Nephron (organoid): Measurements from ENCODE around the gene BID.

Experiments
- H3K27ac Mint-ChIP-seq, 3 experiments: 2 replicates each; pipeline ENCODE4 v1.8.0; 2020; ENCODE audit warnings: mixed read lengths in 3 of 3, mild to moderate bottlenecking in 2 of 3, moderate library complexity in 1 of 3
- H3K27me3 Mint-ChIP-seq: 2 replicates; pipeline ENCODE4 v1.8.0; 2021; ENCODE audit warnings: low read depth, mild to moderate bottlenecking, moderate library complexity, mixed read lengths
- H3K36me3 Mint-ChIP-seq: 2 replicates; pipeline ENCODE4 v1.8.0; 2020; ENCODE audit warnings: low read depth, mixed read lengths
- H3K4me1 Mint-ChIP-seq: 2 replicates; pipeline ENCODE4 v1.8.0; 2020; ENCODE audit warnings: mixed read lengths
- H3K4me3 Mint-ChIP-seq, 3 experiments: 2 replicates each; pipeline ENCODE4 v1.8.0; 2020; ENCODE audit warnings: mild to moderate bottlenecking in 3 of 3, mixed read lengths in 3 of 3, moderate library complexity in 2 of 3
- H3K9me3 Mint-ChIP-seq: 2 replicates; pipeline ENCODE4 v1.8.0; 2020; ENCODE audit warnings: mixed read lengths
- TF ChIP-seq, protein P1 (sequence below), 3 experiments: fragments of 200-600 bp; sonication (generic); IDR thresholded peaks; one replicate each; pipeline ENCODE4 v1.5.0; 2021; ENCODE audit warnings: antibody characterized with exemption in 3 of 3; ENCODE audit not compliant: unreplicated experiment in 3 of 3

BID gene

DNA sequence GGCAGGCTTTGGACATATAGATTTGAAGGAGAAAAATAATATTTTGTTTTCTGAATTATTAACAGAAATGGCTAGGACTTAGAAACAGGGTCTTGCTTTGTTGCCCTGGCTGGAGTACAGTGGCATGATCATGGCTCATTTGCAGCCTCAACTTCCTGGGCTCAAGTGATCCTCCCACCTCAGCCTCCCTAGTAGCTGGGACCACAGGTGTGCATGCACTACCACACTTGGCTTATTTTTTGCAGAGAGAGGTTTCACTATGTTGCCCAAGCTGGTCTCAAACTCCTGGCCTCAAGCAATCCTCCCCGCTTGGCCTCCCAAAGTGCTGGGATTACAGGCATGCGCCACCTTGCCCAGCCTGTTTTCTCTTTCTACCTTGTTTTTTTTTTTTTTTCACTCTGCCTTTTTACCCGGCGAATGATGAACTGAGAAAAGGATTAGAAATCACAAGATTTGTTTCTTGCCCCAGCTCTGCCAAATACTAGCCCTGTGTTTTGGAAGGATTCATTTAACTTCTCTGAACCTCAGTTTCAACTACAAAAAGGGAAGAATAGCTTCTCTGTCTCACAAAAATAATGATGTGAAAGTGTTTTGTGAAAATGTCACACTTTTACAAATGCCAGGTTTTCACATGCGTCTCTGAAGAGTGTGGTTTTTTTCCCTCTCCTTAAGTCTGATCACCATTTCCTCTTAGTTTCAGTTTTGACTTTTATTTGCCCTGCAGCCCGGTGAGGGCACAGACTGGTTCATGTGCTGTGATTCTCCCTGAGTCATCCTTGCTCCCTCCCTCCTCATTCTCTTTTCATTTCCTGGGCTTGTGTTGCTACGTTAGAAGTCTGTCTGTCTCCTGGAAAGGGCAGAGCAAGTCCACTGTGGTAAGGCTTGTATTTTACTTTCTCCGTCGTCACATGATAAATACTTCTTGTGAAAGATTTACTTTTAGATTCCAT is 68.0 kb downstream of the BID start:
- Mint-ChIP-seq H3K4me3 (peak overlapping the region; percentile 2 to 61 (median 45)), H3K9me3 (no peaks in the 10 kb centered on the region), H3K36me3 (peaks cover 20% of the 10 kb centered on the region), H3K4me1 (peaks cover 21% of the 10 kb centered on the region), H3K27me3 (no peaks in the 10 kb centered on the region), H3K27ac (peak overlapping the region; percentile 82 to 84 (median 84))
- TF ChIP-seq, protein P1, sequence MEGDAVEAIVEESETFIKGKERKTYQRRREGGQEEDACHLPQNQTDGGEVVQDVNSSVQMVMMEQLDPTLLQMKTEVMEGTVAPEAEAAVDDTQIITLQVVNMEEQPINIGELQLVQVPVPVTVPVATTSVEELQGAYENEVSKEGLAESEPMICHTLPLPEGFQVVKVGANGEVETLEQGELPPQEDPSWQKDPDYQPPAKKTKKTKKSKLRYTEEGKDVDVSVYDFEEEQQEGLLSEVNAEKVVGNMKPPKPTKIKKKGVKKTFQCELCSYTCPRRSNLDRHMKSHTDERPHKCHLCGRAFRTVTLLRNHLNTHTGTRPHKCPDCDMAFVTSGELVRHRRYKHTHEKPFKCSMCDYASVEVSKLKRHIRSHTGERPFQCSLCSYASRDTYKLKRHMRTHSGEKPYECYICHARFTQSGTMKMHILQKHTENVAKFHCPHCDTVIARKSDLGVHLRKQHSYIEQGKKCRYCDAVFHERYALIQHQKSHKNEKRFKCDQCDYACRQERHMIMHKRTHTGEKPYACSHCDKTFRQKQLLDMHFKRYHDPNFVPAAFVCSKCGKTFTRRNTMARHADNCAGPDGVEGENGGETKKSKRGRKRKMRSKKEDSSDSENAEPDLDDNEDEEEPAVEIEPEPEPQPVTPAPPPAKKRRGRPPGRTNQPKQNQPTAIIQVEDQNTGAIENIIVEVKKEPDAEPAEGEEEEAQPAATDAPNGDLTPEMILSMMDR (IDR thresholded peaks at IDR 0.05; ENCODE audit: unreplicated experiment in 3 of 3) = no peak

DNA sequence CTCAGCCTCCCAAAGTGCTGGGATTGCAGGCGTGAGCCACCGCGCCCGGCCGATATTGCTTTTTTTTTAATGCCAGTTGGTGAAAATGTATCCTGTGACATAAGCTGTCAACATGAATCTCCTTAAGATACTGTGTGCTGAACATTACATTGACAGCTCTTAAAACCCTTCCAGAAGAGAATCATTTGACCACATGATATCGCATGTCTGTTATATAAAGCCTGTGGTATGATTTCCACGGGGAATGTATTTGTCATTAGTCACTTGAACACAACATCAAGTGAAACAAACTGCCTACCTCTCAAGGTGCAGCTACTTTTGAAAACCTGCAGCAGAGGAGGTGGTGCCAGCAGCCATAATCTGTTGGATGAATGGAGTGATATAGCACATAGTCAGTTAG is 68.7 kb downstream of the BID start:
- TF ChIP-seq, protein P1 (IDR thresholded peaks at IDR 0.05; ENCODE audit: unreplicated experiment in 3 of 3) = no peak
- no peaks in the 10 kb centered on the region for H3K27me3 Mint-ChIP-seq
- H3K9me3 Mint-ChIP-seq = no peaks in the 10 kb centered on the region
- peaks cover 21% of the 10 kb centered on the region for H3K4me1 Mint-ChIP-seq
- peak overlapping the region in 2 of 3 experiments; percentile 62 to 84 for H3K27ac Mint-ChIP-seq
- H3K4me3 Mint-ChIP-seq = no peak overlapping the region
- peaks cover 20% of the 10 kb centered on the region for H3K36me3 Mint-ChIP-seq

DNA sequence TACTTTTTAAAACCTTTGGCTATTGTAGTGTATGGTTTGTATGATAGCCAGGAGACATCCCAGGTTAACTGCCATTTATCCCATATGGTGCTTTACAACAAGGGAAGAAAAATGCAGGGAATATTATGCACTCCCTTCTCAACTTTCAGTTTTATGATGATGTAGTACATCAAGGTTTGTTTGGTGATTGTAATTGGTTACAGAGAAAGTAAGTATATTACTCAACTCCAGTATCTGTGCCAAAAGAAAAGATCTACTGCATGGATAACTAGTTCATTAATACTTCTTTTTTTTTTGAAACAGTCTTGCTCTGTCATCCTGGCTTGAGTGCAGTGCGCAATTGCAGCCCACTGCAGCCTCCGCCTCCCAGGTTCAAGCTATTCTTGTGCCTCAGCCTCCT is 70.5 kb downstream of the BID start:
- H3K36me3 Mint-ChIP-seq = peaks cover 23% of the 10 kb centered on the region
- H3K9me3 Mint-ChIP-seq = no peaks in the 10 kb centered on the region
- TF ChIP-seq, protein P1 (IDR thresholded peaks at IDR 0.05; ENCODE audit: unreplicated experiment in 3 of 3) = no peak
- H3K4me1 Mint-ChIP-seq = peaks cover 21% of the 10 kb centered on the region
- H3K4me3 Mint-ChIP-seq = no peak overlapping the region
- no peaks in the 10 kb centered on the region for H3K27me3 Mint-ChIP-seq
- no peak overlapping the region for H3K27ac Mint-ChIP-seq

DNA sequence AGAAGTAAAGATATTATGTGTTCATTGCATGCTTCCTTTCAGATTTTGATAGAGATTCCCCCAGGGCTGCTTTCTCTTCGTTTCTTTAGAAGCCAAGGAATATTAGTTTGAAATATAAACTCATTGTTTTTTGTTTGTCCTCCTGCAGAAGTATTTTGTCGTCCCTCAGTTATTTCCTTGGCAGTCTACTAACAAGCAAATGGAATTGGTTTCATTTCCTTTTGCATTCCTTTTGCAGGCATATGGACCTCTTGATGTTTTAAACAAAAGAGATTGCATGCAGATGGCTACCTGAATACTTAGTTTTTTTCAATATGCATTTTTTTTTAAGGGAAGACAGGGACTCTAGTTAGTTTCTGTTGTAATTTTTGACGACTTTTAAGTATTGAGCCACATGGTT is 73.5 kb downstream of the BID start:
- TF ChIP-seq, protein P1 (IDR thresholded peaks at IDR 0.05; ENCODE audit: unreplicated experiment in 3 of 3) = no peak
- H3K36me3 Mint-ChIP-seq = peaks cover 25% of the 10 kb centered on the region
- no peak overlapping the region for H3K4me3 Mint-ChIP-seq
- H3K27ac Mint-ChIP-seq = no peak overlapping the region
- H3K9me3 Mint-ChIP-seq = no peaks in the 10 kb centered on the region
- H3K27me3 Mint-ChIP-seq = no peaks in the 10 kb centered on the region
- H3K4me1 Mint-ChIP-seq = no peaks in the 10 kb centered on the region

DNA sequence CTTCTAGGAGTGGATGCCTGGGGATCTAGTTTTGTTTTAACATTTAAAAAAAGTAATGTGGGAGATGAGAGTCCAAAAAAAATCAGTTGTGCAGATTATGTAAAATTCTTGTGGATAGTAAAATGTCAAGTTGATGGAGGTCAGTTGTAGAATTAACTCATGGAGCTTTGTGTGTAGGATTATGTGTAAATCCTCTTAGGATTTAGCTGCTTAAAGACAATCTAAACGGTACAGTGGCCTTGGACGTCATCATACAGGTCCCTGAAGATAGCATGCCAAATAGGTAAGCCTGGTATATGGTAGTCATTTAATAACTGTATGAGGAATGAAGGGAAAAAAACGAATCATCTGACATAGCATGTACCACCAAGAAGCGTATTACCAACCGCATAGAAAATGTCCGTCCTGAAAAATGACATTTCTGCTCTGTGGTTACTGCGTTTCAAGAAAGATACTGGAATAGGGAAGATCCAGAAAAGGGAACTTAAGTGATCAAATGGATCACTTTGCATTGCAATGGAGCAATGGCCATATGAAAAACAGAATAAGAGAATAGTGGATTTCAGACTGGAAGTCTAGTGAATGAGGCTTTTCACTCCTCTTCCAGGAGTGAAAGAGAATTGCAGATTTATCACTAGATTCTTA is 74.5 kb downstream of the BID start:
- no peak overlapping the region for H3K27ac Mint-ChIP-seq
- H3K27me3 Mint-ChIP-seq = no peaks in the 10 kb centered on the region
- no peak overlapping the region for H3K4me3 Mint-ChIP-seq
- no peaks in the 10 kb centered on the region for H3K9me3 Mint-ChIP-seq
- H3K4me1 Mint-ChIP-seq = no peaks in the 10 kb centered on the region
- H3K36me3 Mint-ChIP-seq = peaks cover 22% of the 10 kb centered on the region
- TF ChIP-seq, protein P1 (IDR thresholded peaks at IDR 0.05; ENCODE audit: unreplicated experiment in 3 of 3) = no peak
